CD4-positive, alpha-beta T cell treated with Interleukin-17A for 4 hours (primary cell): ENCODE results near the gene NPC2.
"Not testable (repeated sequence)": the region's sequence is repeated elsewhere in the genome, so short reads cannot be mapped to it uniquely, and the experiment has no call there.

Experiments used
- DNase-seq: peaks from one replicate; pipeline ENCODE4 v3.0.0-alpha.2; 2020; ENCODE audit warnings: mixed read lengths

Gene NPC2

GRCh38 chr14:74492776-74493342, at the start of gene NPC2:
Gene NPC2, minus strand, starts transcription at chr14:74493305. Its CDS starts 31 bp downstream, at chr14:74493274.
- no peak for DNase-seq

- no peak for DNase-seq
Measured at GRCh38 chr14:74542056-74542685, 49.1 kb upstream of the NPC2 start.

GRCh38 chr14:74541225-74541624, 48.1 kb upstream of the NPC2 start:
- DNase-seq, result no peak

GRCh38 chr14:74539503-74539902, 46.4 kb upstream of the NPC2 start:
- no peak for DNase-seq

GRCh38 chr14:74538411-74539391, 45.6 kb upstream of the NPC2 start:
- DNase-seq, result no peak

- not testable (repeated sequence) for DNase-seq
Measured at GRCh38 chr14:74536336-74536735, 43.2 kb upstream of the NPC2 start.

GRCh38 chr14:74535756-74536325, 42.7 kb upstream of the NPC2 start:
- DNase-seq, result no peak

GRCh38 chr14:74533576-74533975, 40.5 kb upstream of the NPC2 start:
- DNase-seq, result no peak

- DNase-seq, result no peak
Measured at GRCh38 chr14:74532246-74532645, 39.1 kb upstream of the NPC2 start.

GRCh38 chr14:74531467-74531866, 38.4 kb upstream of the NPC2 start:
- DNase-seq, result no peak

GRCh38 chr14:74531006-74531405, 37.9 kb upstream of the NPC2 start:
- DNase-seq, result no peak

- no peak for DNase-seq
Measured at GRCh38 chr14:74528886-74529285, 35.8 kb upstream of the NPC2 start.

- no peak for DNase-seq
Measured at GRCh38 chr14:74528406-74528805, 35.3 kb upstream of the NPC2 start.

- no peak for DNase-seq
Measured at GRCh38 chr14:74527736-74528280, 34.7 kb upstream of the NPC2 start.

- no peak for DNase-seq
Measured at GRCh38 chr14:74526854-74527585, 33.9 kb upstream of the NPC2 start.

GRCh38 chr14:74525361-74525851, 32.3 kb upstream of the NPC2 start:
- no peak for DNase-seq

GRCh38 chr14:74524812-74525135, 31.7 kb upstream of the NPC2 start:
- DNase-seq, result no peak

- DNase-seq, result no peak
Measured at GRCh38 chr14:74524076-74524811, 31.1 kb upstream of the NPC2 start.

- DNase-seq, result no peak
Measured at GRCh38 chr14:74522740-74523139, 29.6 kb upstream of the NPC2 start.

GRCh38 chr14:74521756-74522155, 28.7 kb upstream of the NPC2 start:
- DNase-seq, result no peak

GRCh38 chr14:74519316-74520074, 26.4 kb upstream of the NPC2 start:
- no peak for DNase-seq
